GM12874 (cell line): ENCODE measurements around the gene JAKMIP3.

Experiments
- TF ChIP-seq, protein P1 (sequence below): IDR thresholded peaks from 2 replicates; pipeline ENCODE4 v1.5.1; 2011; ENCODE audit warnings: low read depth, mild to moderate bottlenecking, control low read depth, low read length, moderate library complexity; ENCODE audit not compliant: insufficient read depth

Gene JAKMIP3

GRCh38 chr10:132055616-132056015 is 10.1 kb upstream of the JAKMIP3 start:
- TF ChIP-seq, protein P1, sequence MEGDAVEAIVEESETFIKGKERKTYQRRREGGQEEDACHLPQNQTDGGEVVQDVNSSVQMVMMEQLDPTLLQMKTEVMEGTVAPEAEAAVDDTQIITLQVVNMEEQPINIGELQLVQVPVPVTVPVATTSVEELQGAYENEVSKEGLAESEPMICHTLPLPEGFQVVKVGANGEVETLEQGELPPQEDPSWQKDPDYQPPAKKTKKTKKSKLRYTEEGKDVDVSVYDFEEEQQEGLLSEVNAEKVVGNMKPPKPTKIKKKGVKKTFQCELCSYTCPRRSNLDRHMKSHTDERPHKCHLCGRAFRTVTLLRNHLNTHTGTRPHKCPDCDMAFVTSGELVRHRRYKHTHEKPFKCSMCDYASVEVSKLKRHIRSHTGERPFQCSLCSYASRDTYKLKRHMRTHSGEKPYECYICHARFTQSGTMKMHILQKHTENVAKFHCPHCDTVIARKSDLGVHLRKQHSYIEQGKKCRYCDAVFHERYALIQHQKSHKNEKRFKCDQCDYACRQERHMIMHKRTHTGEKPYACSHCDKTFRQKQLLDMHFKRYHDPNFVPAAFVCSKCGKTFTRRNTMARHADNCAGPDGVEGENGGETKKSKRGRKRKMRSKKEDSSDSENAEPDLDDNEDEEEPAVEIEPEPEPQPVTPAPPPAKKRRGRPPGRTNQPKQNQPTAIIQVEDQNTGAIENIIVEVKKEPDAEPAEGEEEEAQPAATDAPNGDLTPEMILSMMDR = no peak

DNA sequence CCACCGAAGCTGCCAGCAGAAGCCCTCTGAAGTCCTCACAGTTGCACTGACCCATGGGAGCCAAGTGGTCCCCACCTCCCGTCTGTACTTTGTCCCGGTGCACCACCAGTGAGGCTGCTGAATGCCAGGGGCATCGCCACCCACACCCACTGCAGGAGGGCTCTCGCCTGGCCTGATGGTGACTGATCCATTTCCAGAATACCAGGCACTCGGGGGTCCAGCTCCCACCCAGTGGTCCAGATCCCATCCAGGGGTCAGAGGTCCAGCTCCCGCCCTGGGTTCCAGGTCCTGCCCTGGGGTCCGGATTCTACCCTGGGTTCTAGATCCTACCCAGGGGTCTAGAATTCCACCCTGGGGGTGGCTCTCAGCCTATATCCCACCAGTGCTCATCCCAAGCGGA is 9.1 kb upstream of the JAKMIP3 start:
- TF ChIP-seq, protein P1 = no peak

DNA sequence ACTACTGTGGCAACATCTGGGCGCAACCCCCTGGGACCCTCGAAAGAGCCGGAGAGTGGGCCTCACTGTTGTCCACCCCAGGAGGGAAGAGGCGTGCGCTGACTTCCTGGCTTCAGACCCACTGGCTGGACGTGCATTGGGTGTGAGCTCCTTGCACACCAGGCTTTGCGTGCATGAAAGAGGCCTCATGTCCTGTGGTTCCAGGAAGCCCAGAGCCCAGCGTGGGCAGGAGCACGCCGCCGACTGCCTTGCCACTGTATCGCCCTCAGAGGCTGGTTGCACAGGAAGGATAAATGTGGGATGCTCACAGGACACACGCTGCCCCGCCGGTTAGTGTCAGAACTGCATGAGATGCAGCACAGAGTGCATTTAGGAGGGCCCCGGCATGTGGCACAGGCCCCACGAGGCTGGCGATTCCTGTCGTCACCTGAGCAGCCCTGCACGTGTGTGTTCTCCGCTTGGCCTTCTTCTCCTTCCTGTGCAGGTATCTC is 8.5 kb upstream of the JAKMIP3 start:
- TF ChIP-seq, protein P1 = no peak

GRCh38 chr10:132058111-132058745 is 7.5 kb upstream of the JAKMIP3 start:
- TF ChIP-seq, protein P1 = no peak

- TF ChIP-seq, protein P1 = no peak
These were observed 6.7 kb upstream of the JAKMIP3 start for GRCh38 chr10:132058793-132059759.

GRCh38 chr10:132059760-132060508 is 5.8 kb upstream of the JAKMIP3 start:
- TF ChIP-seq, protein P1 = no peak

GRCh38 chr10:132061030-132061429 is 4.7 kb upstream of the JAKMIP3 start:
- TF ChIP-seq, protein P1 = no peak
